HG02840 (cell line): ENCODE data around the gene GADD45A.
"Not testable (repeated sequence)": the region's sequence is repeated elsewhere in the genome, so short reads cannot be mapped to it uniquely, and the experiment has no call there.

Source experiments
- ATAC-seq: cut with Tn5 transposase; IDR thresholded peaks from one replicate; pipeline ENCODE4 v1.9.1; 2021; ENCODE audit warnings: mild to moderate bottlenecking, moderate library complexity, moderate number of reproducible peaks; ENCODE audit not compliant: unreplicated experiment, low FRiP score

GADD45A gene

GRCh38 chr1:67717876-67718275 is 32.9 kb downstream of the GADD45A start:
- no peak for ATAC-seq

DNA sequence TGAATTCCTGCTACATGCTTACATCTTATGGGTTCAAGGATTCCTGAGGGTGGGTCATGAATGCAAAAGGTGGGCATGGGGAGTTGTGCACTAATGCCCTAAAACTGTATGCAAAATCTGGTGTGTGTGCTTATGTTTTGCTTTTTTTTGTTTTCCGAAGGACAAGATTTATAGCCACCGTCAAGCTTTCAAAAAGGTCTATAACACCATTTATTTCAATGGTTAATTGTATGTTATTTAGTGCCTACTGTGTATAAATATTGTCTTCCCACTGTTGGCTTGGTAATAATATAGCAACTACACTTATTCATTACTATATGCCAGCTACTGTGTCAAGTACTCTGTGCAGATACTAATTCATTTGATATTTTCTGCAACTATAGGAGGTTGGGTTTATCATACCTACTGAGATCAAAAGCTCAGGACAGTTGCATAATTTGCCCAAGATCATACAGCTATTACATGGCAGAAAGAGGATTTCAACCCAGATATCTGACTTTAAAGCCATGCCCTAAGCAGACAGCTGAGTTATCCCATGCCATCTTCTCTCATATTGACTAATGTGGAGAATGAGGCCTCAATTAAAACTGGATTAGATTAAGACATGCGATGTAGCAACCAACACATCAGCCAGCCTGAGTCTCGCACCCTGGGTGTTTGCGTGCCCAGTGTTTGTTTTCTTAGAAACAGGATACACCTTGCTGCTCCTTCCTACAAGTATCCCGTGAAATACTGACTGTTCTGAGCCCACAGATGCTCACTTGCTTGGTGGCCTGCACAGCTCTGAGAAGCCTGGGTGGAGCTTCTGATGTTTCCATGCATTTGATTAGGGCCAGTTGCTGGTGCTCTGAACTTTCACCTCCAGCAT is 34.6 kb downstream of the GADD45A start:
- ATAC-seq: no peak

DNA sequence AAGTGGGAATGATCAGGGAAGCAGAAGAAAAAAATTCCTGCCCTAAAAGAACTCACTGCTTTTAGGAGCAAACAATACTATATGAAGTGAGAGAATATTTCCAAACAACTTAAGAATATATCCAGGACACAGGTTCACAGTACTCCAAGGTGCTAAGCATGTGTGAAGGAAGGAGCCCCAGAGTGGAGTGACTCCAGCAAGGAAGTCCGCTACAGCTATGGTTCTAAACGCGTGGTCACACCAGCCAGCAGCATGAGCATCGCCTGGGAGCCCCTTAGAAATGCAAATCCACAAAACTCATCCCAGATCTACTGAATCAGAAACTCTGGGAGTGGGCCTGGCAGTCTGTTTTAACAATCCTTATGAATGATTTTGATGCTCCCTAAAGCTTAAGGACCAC is 36.1 kb downstream of the GADD45A start:
- ATAC-seq: no peak

DNA sequence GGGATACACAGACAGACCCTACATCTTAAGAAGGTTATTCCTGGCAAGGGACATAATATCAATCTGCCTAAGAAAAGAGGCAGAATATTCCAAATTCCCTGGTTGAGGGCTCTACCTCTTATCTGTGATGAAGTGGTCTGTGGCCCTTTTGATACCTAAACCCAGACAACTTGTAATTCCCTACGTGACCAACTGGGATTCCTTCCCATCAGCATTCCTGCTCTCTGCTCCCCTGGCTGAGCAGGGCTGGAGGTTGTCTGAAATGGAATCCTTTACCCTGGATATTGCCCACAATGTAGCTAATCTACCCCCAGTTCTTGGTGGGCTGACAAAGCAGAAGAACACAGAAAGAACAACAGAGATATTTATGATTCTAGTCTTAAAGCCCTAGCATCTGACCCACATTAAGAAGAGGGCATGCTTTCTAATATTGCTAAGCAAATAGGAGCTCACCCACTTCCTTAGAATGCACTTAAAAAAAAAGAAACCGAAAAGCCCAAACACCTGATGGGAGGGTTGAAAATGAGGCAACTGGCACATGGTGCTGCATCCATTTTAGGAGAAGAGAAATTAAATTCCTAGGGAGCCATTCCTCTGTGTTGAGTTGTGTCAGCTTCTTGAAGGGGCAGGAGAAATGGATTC is 36.8 kb downstream of the GADD45A start:
- ATAC-seq: no peak

- no peak for ATAC-seq
Measured at GRCh38 chr1:67722292-67722944, 37.4 kb downstream of the GADD45A start.

GRCh38 chr1:67723126-67723525 is 38.1 kb downstream of the GADD45A start:
- no peak for ATAC-seq

DNA sequence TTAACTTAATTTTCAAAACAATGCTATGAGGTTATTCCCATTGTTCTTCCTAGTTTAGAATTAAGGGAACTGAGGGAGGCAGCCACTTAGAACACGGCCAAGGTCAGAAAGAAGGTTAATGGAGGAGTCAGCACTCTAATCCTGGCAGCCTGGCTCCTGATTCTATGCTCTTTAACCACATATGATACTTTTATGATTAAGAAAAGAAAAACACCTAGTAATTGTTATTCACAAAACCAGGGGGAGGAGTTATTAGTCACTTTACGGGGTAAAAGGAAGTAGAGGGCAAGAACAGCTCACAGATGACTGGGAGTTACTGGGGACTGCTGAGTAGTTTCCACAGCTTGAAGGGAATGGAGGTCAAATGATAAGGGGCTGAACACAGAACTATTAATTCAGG is 38.6 kb downstream of the GADD45A start:
- ATAC-seq: peak; percentile 70

DNA sequence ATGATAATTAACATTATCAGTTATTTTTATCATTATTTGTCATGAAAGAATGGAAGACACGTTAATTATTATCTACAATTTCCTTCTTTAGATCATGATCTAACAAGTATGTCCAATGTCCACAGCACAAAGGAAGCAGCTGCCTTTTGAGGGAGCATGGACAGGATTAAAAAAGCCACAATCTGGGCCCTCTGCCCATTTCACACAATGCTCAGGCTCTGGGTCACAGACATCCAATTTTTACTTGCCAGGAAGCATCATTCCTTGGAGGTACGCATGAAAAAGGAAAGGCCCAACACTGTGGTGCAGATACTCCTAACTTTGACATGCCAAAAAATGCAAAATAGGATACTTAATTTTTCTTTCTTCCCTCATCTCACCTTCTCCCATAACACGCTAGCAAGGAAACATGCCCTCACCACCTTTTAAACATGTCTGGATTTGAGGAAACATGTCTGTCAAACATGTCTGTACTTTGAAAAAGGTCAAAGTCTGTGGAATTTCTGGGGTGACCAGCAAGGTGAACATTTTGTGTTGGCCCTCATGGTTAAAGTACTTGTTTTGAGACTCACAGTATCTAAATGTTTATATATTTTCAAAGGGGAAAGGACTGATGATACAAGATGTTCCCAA is 40.0 kb downstream of the GADD45A start:
- no peak for ATAC-seq

- ATAC-seq: no peak
Measured at GRCh38 chr1:67726224-67726623, 41.2 kb downstream of the GADD45A start.

DNA sequence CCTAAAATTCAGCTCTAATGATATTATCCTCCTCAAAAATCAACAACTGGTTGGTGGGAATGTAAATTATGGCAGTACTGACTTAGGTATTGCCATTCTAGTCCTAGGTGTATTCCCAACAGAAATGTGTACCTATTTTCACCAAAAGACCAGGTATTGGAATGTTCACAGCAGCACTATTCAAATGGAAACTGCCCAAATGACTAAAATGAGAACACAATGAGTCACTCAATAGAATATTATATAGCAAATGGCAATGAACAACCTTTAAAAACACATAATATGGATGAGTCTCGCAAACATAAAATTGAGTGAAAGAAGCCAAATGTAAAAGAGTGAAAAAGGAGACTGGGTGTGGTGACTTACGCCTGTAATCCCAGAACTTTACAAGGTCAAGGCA is 44.9 kb downstream of the GADD45A start:
- ATAC-seq: no peak

- not testable (repeated sequence) for ATAC-seq
Measured at GRCh38 chr1:67730312-67730711, 45.3 kb downstream of the GADD45A start.

DNA sequence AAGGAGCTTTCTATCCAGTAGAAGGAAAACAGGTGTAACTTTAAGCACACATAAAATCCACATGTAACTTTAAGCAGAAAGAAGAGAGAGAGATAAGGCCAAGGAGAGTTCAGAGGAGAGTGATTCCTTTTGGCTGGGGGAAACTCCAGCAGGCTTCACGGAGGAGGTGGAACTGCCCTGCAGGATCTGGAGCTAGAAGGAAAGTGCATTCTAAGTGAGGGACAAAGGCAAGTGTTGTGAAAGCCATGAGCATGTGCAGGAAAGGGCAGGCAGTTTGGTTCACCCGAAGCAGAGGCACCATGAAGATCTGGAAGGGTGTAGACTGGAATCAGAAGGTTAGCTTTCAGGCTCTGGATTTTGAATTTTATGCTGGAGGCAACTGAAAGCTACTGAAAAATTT is 46.3 kb downstream of the GADD45A start:
- ATAC-seq: no peak

GRCh38 chr1:67732750-67733151 is 47.8 kb downstream of the GADD45A start:
- no peak for ATAC-seq

DNA sequence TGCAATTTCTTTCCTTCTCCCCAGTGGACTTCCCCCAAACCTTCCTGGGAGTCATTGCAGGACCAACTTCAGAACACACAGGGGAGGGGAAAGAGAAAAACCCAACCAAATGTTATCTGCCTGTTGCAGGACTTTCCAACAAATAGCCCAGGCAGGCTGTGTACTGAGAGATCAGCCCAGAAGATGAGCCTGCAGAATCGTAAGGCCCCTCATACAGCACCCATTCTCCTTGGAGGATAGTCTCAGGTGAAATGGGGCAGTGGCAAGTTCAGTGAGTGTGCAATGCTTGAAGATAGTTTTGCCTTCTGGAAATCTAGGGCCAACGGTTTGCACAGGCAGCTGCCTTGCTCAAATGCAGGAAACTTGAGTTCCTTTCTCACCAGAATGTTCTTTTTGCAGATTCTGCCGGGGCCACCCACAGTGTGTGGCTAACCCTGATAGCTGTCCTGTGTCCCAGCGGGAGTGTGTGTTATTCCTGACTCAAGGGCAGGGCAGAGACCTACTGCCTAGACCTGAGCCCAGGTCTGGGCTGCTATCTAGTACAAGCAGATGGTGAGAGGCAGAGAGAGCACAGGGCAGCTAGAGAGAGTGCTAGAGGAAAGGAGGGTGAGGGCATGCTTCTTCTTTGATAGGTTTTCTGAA is 48.8 kb downstream of the GADD45A start:
- no peak for ATAC-seq

DNA sequence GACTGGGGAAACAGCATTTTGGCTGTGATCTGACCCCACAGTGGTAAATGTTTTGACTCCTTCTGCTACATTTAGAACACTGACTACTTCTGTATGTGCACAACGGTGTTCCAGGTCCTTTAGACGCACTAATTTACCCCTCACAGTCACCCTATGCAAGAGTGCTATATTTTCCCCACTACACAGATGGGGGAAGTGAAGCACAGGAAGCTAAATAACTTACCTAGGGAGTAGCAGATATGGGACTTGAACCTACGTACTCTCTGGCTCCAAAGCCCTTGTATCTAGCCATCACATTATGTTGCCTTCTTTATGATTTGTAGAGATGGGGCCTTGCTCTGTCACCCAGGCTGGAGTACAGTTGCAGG is 49.3 kb downstream of the GADD45A start:
- no peak for ATAC-seq

- ATAC-seq: no peak
Measured at GRCh38 chr1:67735206-67735605, 50.2 kb downstream of the GADD45A start.

- peak; percentile 96 for ATAC-seq
Measured at GRCh38 chr1:67735806-67736627, 51.0 kb downstream of the GADD45A start.

DNA sequence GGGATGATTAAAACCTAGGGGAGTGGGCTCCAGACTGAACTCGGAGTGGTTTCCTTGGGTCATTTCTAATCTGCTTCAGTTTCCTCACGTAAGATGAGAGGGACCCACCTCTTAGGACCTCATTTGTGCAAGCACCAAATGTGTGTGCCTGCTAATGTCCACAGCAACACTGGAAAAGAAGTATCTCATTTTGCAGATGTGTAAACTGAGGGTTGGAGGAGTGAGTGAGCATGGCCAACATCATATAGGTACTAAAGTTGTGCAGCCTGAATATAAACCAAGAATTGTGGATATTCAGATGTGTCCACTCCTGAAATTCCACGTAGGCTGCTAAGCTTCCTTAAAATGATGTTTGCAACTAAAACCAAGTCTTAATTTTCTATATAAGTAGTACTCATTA is 51.7 kb downstream of the GADD45A start:
- ATAC-seq: no peak

- no peak for ATAC-seq
Measured at GRCh38 chr1:67737875-67738274, 52.9 kb downstream of the GADD45A start.
